ENCODE data around the gene UBXN4. TPM values are rescaled to one million over a fixed set of nuclear protein-coding genes. Genes with fewer than 3 reads are reported as not detected.

Gene UBXN4
- total and polyA plus RNA-seq, 2 of the 4 experiments (the other 2 are of a cell fraction), result 48.1 to 49.1 TPM

GRCh38 chr2:135708159-135708558, 33.5 kb upstream of the UBXN4 start:
- ATAC-seq (ENCODE audit: low read depth), result no peak
- no peak overlapping the region for H4K91ac ChIP-seq (ENCODE audit: insufficient read depth, low read depth, low read length)
- dilution Hi-C loops (cut with HindIII; ENCODE audit: low sequenced_read_pairs, unreplicated experiment), result no loop called here
- H3K4ac ChIP-seq (ENCODE audit: low read depth, low read length), result no peak overlapping the region
- ChIA-PET POLR2A (ENCODE audit: unreplicated experiment) (no interaction called here), CTCF (interaction anchor here (2.6 kb wide), 1 partner anchor 704 kb away, joined by 21 read pairs; no protein-coding TSS in a partner anchor)
- H4K5ac ChIP-seq (ENCODE audit: low read depth, low read length), result no peak overlapping the region
- no peak overlapping the region for H3K14ac ChIP-seq (replicated peaks; ENCODE audit: low read depth, low read length)
- H2BK15ac ChIP-seq (ENCODE audit: low read depth, low read length), result no peak overlapping the region
- WGBS, 2 experiments (ENCODE audit: extremely low coverage in 2 of 2, insufficient read length in 1 of 2), result no CpG with 5 or more reads among the region's 4 CpGs
- no peak overlapping the region for H2BK5ac ChIP-seq (ENCODE audit: low read depth, low read length, poor library complexity, severe bottlenecking)
- H3K79me1 ChIP-seq (ENCODE audit: low read depth in 1 of 2, low read length in 2 of 2), result no peaks in the 10 kb centered on the region; a peak in 1 of 4 replicates
- no peak overlapping the region for H3K56ac ChIP-seq (ENCODE audit: extremely low read depth, insufficient read depth, low read length)
- H2BK120ac ChIP-seq (ENCODE audit: low read depth, low read length), result no peak overlapping the region
- H3K36me3 ChIP-seq (ENCODE audit: control insufficient read depth, insufficient read depth, low read length), result no peaks in the 10 kb centered on the region
- H3K4me1 ChIP-seq (ENCODE audit: control insufficient read depth, insufficient read depth, low read length), result no peaks in the 10 kb centered on the region
- H3K9ac ChIP-seq (ENCODE audit: low read depth, low read length), result no peak overlapping the region
- H3K4me3 ChIP-seq (ENCODE audit: insufficient read depth, low read depth, low read length), result no peak overlapping the region
- H2AFZ ChIP-seq (replicated peaks; ENCODE audit: low read length, poor library complexity), result no peak overlapping the region
- no peak for DNase-seq
- intact Hi-C loops (cut with micrococcal nuclease), result loop anchor here (10.0 kb wide), 2 partner anchors 133 to 543 kb away; no protein-coding TSS in a partner anchor
- no peak overlapping the region for H3K18ac ChIP-seq (ENCODE audit: low read depth, low read length)
- H3K27me3 ChIP-seq (ENCODE audit: control insufficient read depth, insufficient read depth, low read length), result no peaks in the 10 kb centered on the region
- in situ Hi-C loops (cut with MboI; ENCODE audit: low sequenced_read_pairs), result no loop called here
- no TSS peak for BruUV-seq (replicated peaks)
- no peak overlapping the region for H3K27ac ChIP-seq (ENCODE audit: insufficient read depth, low read length)
- no peak overlapping the region for H4K8ac ChIP-seq (ENCODE audit: low read depth in 2 of 2, low read length in 2 of 2)
- H2AK9ac ChIP-seq (replicated peaks; ENCODE audit: low read depth, low read length, poor library complexity), result no peak overlapping the region
- no peaks in the 10 kb centered on the region for H4K20me1 ChIP-seq (ENCODE audit: insufficient read depth, low read length)
- H3K9me1 ChIP-seq (ENCODE audit: insufficient read depth, low read length), result no peaks in the 10 kb centered on the region
- H2BK20ac ChIP-seq (ENCODE audit: low read depth, low read length), result no peak overlapping the region
- no peak overlapping the region for H3K4me2 ChIP-seq (ENCODE audit: low read depth, low read length)
- no peak overlapping the region for H2AK5ac ChIP-seq (ENCODE audit: low read depth, low read length)
- TF ChIP-seq FOS (IDR thresholded peaks at IDR 0.05; ENCODE audit: low read depth, low read length), result no peak
- peak; percentile 89 for TF ChIP-seq CEBPB (IDR thresholded peaks at IDR 0.05; ENCODE audit: low read depth, low read length)
- H3K9me3 ChIP-seq (ENCODE audit: control insufficient read depth, insufficient read depth, low read length), result no peaks in the 10 kb centered on the region
- H3K23ac ChIP-seq (ENCODE audit: low read depth, low read length), result no peak overlapping the region

Data from IMR-90 (cell line).